GM21529 (cell line): Measurements from ENCODE around the gene C1orf50.
"Not testable (repeated sequence)": the region's sequence is repeated elsewhere in the genome, so short reads cannot be mapped to it uniquely, and the experiment has no call there.

ENCODE experiments used
- ATAC-seq: cut with Tn5 transposase; IDR thresholded peaks from one replicate; pipeline ENCODE4 v1.9.1; 2021; ENCODE audit not compliant: unreplicated experiment

The C1orf50 gene

DNA sequence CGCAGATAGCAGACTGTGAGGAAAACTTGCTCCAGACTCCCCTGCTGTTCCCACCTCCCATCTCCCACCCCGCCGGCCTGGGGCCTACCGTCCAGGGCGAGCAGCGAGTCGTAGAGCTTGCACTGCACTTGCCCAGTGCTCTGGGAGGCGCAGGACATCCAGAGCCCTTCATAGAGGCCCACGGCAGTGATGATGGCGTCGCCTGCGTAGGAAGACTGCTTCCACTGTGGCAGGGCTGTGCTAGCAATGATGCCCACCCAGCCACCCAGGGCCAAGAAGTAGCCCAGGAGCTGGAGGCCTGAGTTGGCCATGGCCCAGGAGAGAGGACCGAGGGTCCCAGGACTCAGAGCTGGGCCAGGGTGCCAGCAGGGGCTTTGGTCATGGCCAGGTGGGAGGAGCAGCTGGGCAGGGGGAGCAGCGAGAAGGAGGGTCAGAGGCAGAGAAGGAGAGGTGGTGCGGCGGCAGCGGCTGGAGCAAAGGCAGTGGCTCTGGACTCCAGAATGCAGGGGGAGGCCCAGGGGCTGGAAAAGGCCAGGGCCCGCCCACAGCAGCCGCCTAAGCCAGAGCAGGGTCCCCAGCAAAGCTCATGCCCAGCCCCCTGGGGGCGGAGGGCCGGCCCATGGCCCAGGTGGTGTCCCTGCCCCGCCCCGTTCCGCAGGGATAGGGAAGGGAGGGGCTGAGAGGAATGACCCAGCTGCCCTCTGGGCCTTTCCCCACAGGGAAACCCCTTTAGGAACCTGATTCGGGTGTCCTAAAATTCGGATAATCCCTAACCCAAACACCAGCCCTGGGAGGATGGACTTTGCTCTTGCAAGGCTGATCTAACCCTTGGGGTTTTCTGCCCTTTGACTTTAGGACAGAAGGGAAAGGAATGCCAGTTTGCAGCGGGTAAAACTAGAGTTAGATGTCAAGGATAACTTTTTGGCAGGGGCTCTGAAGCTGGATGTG is 27.0 kb upstream of the C1orf50 start, which contains the start of gene CLDN19:
Gene CLDN19, minus strand, starts transcription at position 484 of the 948 bp plus-strand sequence. Its CDS starts 173 bp downstream, at position 311.
- no peak for ATAC-seq

DNA sequence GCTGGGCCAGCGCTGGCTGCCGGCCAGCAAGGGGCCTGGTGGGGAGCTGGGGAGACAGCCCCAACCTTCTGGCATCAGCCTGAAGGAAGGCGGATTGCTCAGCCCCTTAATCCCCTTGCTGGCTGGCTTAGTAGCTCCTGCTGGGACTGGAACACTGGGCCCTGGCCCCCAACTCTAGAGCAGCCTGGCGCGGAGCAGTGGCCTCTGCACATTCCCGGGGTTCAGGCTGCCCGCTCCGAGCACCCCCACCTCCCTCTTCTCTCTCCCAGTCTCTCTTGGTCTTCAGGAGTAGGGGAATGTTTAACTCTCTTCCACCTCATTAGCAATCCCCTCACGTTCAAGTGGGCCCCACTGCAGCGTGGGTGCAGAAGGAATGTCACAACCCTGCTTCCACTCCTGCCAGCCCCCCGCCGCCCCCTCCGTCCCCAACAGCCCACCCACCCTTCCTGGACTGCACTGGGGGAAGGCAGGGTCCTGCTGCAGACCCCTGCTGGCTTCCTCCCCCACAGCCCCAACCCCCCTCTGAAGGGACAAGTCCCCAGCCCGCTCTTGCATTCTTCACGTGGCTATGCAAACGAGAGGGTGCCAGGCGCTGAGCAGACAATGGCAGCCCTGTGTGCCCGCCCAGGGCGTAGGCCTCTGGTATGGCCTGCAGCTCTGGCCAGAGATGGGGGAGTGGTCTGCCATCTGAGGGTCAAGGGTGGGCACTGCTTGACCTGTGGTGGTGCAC is 26.0 kb upstream of the C1orf50 start:
- no peak for ATAC-seq

DNA sequence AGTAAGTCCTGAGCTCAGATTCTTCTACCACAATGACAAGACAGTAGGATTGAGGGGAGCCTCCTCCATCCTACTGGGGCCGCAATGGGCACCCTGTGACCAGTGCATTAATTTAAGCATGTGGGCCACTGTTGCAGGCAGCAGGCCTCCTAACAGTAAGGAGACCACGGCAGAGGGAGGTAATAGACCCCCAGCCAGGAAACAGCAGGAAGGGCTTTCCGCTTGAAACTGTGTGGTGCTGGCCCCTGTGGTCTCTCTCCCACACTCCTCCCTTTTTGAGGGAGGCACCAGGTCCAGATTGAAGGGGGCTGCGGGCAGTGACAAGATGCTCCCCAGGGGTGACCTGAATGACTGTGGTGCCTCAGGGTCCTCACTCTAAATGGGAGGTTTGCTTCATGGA is 25.3 kb upstream of the C1orf50 start:
- ATAC-seq = no peak

DNA sequence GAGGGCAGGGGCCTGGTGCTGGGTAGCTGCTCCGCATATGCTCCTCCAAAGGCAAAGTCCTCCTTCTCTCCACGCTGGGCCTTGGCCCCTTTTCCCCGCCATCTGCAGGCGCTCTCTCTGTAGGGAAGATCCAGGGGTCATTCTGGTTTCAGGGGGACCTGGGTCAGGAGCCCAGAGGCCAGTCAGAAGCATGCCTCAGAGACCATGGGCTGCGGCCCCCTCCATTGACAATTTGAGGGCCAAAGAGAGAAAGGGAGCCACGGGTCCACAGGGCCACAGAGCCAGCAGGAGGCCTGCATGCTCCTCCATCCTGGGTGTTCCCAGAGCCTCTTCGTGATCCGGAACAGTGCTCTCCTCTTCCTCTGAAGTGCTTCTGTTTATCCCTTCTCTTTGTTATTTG is 24.9 kb upstream of the C1orf50 start:
- ATAC-seq = no peak

DNA sequence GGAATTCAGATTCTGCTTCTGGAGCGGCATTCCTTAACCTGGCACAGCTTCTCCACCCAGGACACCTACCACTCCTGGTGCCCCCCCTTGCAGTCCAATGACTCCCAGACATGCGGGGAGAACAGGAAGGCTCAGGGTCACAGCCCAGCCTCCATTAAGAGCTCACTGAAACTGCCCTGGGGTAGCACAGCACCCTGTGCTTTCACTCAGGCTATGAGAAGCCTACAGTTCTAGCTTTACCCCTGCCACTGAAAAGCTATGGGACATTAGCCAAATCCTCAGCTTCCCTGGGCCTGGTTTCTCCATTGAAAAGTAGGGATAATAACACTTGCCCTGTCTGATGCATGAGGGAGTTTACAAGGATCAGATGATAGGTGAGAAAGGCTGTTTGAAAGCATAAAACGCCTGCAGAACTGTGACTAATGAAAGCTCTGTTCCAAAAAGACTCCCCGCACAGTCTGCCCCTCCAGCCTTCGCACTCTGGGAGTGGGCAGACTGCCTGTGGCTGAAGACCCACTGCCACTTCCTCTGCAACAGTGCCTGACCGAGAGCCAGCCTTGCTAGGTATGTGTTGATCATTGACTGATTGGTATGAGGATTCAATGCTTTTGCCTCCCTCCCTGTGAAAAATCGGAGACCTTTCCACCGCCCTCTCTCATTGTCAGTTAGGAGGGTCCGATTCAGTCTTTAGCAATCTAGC is 24.3 kb upstream of the C1orf50 start:
- ATAC-seq = no peak

DNA sequence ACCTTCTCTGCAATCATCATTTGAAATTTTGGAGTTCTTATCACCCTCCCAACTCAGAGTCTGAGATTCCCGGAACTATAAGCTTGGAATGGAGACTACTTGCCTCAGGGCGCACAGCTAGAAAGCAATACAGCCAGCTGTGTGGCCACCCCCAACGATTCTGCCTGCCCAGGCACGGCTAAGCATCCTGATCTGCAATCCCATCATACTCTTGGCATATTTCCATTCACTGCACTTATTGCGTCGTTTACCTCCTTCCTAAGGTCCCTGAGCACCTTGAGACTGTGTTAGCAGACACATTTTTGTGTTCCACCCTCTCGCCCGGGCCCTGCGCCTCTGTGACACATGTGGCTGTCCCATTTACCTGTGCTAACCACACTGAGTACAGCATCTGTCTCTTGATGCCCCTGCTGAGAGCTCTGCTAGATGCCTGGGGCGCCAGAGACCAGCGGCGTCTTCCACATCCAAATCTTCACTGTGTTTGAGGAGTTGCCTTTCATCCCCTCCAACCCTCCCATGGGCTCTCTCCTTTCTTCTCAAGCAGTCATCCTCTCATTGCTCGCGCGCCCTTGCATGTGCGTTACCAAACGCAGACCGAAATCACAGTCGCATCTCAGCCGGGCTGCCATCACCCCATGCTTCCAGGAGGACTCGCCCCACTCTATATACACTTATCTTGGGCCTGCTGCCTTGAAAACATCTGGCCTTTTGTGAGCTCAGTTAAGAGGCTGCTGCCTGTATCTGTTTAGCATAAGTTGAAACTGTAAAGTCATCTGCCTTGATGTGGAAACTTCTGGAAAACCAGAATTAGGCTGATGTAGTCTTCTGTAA is 23.5 kb upstream of the C1orf50 start:
- ATAC-seq = no peak

DNA sequence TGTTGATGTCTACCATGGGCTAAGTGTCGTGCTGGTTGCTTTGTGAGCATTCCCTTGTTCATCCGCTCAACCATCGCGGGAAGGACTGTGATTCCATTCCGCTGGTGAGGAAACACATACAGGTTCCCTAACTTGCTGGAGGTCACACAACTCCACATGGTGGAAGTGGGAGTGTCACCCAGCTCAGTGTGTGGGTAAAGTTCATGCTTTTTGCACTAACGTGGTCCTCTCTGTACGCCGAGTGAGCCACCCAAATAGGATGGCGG is 23.0 kb upstream of the C1orf50 start:
- no peak for ATAC-seq

DNA sequence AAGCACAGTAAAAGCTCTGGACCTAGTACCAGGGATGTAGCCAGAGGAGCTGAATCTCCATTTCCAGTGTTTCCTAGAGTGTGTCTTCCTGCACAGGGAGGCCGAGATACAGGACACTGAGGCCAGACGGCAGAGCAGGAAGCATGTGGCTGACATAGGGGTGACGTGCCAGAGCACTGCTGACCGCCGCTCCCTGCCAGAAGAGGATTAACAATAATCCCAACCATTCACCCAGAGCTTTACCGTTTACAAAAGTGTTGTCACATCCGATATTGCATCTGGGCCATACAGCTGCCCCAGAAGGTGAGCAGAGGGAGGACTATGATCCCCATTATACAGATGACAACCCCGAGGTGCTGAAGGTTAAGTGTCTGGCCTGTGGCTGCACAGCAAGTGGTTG is 21.2 kb upstream of the C1orf50 start:
- no peak for ATAC-seq

DNA sequence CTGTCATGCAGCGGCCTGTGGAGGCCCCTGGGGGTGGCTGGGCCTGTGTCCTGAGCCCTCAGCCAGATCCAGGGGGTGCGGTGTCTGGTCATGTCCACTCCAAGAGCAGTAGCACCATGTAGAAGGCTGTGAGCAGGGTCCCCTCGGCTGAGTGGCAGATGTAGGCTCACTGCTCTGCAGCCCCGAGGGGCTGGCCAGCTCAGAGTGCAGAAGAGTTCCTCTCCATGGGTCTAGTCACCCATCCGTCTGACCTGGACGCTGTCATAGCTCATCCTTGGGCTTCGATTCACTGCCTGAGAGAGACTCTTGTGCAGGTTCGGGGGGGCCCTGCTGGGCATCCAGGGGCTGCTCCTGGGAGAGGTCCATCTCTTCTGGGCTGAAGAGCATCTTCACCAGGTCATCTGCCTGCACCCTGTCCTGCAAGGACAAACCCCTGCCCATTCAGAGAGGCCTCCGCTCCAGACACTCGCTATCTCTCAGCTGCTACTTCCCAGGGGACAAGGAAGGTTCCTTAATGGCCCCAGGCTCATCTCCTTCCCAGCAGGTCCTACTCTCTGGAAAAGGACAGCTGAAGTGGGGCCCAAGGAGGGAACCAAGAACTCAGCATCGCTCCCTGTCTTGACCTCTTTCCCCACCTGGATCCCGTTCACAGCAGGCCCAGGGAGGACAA is 20.5 kb upstream of the C1orf50 start:
- no peak for ATAC-seq

DNA sequence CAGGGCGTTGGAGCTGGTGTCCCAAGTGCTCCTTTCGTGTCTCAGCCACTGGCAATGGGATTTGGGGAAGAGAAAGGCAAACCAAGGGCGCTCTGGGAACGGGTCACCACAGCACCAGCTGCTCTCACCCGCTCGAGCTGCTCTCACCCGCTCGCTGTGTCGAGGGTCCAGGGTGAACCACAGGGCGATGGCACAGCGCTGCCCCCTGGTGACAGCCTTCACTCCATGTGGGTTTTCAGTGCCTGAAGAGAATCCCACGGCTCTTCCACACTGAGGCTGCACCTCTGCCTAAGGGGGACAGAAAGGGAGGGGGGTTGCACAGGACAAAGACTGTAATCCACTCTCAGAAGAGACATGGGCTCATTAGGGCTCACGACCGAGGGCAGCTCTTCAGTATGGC is 19.9 kb upstream of the C1orf50 start:
- no peak for ATAC-seq

DNA sequence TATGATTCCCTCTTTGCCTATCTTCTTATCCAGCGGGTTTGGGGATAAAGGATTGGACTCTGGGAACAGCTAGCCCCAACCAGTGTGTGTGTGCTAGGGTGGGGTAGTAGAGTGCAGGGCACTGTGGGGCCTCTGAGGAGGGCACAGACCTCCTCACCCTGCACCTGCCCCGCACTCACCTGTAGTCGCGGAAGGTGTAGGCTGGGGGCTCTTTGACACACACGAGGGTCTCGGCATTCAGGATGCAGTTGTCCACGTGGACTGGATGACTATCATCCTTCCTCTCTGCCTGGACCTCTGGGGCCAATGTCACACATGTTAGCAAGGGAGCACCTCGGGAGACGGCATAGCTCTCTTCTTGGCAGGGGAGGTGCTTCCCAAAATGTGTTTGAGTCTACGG is 19.0 kb upstream of the C1orf50 start:
- no peak for ATAC-seq

DNA sequence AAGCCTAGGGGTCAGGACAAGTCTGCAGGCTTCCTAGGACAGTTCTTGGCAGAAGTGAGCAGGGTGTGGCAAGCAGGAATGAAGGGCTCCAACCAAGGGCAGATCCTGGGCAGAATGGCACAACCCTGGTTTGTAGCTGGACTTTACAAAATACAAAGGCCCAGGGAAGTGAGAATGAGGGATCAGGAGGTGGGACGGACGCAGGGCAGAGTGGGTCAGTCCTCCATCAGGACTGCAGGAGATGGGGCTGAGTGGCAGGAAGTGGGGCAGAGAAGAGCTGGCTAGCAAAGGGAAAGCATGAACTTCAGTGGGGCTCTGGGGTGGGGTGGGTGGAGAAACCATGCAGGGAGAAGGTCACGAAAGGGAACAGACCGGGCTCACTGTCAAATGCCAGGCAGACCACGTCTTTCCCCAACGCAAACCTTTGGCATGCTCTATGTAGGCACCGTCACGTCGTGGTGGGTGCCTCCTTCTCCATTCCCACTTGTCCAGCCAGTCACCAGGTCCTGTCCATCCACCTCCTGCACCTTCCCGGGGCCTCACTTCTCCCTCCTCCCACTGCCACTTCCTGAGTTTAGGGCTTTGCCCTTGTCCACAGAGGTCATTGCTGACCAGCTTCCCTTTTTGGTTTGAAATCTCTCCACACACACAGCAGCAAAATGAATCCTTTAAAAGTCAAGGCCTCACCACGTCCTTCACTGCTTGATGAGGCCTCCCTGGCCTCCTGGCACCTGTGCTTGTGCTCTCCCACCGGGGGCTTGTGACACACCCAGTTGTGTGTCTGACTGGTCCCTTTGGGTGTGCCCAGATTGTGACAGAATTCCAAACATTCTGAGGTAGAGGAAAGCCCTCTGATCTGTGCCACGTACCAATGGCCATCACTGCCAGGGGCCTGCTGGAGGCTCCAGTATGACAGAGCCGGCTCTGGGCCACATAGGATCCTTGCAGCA is 18.3 kb upstream of the C1orf50 start:
- ATAC-seq = no peak

DNA sequence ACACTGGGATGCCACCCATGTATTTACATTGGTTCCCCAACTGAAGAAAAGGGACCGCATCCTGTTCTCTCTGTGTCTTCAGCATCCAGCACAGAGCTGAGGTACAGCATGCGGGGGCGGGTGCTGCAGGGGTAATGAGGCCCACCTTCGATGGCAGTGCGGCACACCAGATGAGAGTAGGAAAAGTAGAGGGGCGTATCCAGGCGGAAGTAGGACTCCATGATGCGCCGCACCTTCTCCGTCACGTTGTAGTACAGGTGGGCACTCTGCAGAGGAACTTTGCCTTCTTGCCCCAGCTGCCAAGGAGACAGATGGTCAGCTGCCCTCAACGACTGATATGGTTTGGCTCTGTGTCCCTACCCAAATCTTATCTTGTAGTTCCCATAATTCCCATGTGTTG is 17.0 kb upstream of the C1orf50 start:
- ATAC-seq = no peak

DNA sequence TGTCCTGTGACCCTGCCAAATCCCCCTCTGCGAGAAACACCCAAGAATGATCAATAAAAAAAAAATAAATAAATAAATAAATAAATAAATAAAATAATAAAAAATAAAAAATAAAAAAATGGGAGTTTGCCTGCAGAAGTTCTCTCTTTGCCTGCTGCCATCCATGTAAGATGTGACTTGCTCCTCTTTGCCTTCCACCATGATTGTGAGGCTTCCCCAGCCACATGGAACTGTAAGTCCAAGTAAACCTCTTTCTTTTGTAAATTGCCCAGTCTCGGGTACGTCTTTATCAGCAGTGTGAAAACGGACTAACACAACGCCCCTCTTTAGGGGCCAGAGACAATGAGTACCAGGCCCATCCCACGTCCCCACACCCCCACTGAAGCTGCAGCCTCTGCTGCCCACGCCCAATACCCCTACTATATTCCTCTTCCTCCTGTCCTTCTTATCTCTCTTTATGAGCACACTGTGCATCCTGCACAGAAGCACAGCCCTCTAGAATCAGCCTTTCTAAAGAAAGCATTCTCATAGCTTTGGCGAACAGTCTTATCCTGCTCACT is 15.5 kb upstream of the C1orf50 start:
- ATAC-seq = not testable (repeated sequence)

DNA sequence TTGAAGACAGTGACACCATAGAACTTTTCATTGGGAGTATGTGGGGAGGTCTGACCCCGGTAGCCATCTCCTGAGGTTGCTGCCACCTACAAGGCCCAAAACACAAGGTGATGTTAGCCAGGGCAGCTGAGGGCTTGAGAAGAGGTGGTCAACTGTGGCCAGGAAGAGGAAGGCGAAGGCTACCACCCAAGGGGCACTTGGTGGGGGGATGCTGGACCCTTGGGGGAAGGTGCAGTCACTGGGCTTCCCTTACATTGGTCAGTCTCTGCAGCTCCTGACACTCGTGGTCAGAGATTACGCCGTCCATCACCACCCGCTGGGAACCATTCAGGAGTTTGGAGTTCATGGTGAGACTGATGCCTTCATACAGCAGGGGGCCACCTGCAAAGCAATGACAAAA is 14.8 kb upstream of the C1orf50 start:
- no peak for ATAC-seq

DNA sequence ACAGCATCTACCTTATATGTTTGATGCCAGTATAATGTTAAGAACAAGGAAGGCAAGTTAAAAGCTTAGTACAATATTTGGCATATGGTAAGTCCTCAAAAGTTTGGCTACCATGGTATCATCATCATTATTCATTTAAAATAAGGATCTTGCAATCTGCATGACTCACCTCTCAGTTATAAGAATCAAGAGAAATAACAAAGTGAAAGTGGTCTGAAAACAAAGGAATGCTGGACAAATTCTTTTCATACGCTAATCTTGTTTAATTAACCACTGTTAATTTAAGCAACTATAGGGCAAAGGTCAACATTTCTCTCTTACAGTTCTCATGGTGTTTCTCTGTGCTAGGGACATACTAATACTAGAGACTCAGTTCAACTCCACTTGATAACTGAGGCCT is 14.0 kb upstream of the C1orf50 start:
- ATAC-seq = no peak

DNA sequence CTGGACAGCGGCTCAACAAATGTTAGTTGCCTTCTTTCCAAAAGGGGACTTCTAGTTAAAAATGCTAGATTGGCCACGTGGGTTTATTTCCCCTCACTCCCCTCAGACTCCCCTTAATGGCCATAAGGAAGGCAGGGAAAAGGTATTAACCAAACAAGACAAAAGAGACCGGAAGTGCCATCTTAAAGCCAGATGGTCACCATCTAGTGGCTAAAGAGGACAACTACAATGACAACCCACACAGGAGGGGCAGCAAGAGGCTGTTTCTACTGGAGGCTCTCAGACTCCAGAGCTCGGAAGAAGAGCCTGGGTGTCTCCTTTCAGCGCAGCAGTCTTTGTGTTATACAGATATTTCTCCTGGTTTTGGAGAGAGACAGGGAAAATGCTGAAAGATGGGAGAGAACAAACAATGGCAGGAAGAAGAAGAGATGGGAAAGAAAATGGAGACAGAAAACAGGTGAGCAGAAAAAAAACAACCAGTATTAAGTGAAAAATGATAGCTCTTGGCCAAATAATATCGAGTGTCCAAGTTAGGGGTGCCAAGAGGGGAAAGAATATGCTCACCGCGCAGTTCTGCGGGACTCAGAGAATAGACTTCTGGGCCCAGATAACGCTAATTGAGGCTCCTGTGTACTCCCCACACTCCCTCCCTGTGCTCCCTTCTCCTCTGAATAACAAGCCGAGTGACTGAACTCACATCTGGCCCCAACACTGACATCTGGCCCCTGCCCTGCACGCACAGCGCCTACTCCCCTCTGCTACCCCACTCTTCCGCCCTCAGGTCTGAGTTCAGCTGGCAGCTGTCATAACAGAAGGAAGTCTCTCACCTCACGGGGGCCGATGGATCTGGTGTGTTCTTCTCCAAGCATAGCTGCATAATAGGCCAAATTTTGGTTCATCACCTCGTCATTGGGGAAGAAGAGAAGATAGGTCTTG is 9.8 kb upstream of the C1orf50 start:
- no peak for ATAC-seq

DNA sequence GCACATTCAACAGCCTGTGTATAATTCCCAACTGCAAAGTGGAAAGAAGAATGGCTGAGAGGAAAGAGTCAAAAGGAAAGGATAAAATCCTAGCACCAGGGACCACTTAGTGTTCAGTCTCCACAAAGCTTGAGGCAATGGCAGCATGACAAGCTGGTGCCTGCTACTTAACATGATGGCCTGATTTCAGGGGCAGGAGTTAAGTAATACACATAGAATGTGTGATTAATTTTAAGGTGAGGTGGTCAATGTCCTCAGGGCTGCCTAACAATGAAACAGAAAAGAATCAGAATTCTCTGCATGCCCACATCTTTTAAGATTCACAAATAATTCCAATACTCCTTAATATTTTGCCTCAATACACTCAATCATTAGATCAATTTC is 9.2 kb upstream of the C1orf50 start:
- ATAC-seq = no peak
